KMS-11 (cell line): ENCODE results near the gene NECAB2.

Experiments
- H2AFZ ChIP-seq: fragments of 200-600 bp; sonication (generic); 2 replicates; pipeline ENCODE4 v1.6.1; 2016; ENCODE audit warnings: antibody characterized with exemption, mixed run types, low read depth
- H3K27ac ChIP-seq: fragments of 200-600 bp; sonication (generic); 2 replicates; pipeline ENCODE4 v1.6.1; 2016; ENCODE audit warnings: mild to moderate bottlenecking, mixed run types
- H3K27me3 ChIP-seq: fragments of 200-600 bp; sonication (generic); 2 replicates; pipeline ENCODE4 v1.6.1; 2017; ENCODE audit warnings: mild to moderate bottlenecking, low read depth, mixed run types, moderate library complexity; ENCODE audit not compliant: insufficient read depth
- H3K36me3 ChIP-seq: fragments of 200-600 bp; sonication (generic); 2 replicates; pipeline ENCODE4 v1.6.1; 2017; ENCODE audit warnings: mild to moderate bottlenecking, mixed run types; ENCODE audit not compliant: insufficient read depth
- H3K4me1 ChIP-seq: fragments of 200-600 bp; sonication (generic); 2 replicates; pipeline ENCODE4 v1.6.1; 2016; ENCODE audit warnings: mild to moderate bottlenecking, low read depth, mixed run types; ENCODE audit not compliant: poor library complexity, severe bottlenecking
- H3K4me2 ChIP-seq: fragments of 200-600 bp; sonication (generic); 2 replicates; pipeline ENCODE4 v1.7.0; 2016; ENCODE audit warnings: mild to moderate bottlenecking, mixed run types
- H3K4me3 ChIP-seq: fragments of 200-600 bp; sonication (generic); IDR thresholded peaks from 2 replicates; pipeline ENCODE4 v1.6.1; 2017; ENCODE audit warnings: low read depth, low read length, mixed read lengths; ENCODE audit not compliant: insufficient read depth
- H3K79me2 ChIP-seq: fragments of 200-600 bp; sonication (generic); 2 replicates; pipeline ENCODE4 v1.6.1; 2016; ENCODE audit warnings: low read depth, mixed run types; ENCODE audit not compliant: insufficient read depth
- H3K9ac ChIP-seq: fragments of 200-600 bp; sonication (generic); 2 replicates; pipeline ENCODE4 v1.6.1; 2016; ENCODE audit warnings: mild to moderate bottlenecking, mixed run types
- H4K20me1 ChIP-seq: fragments of 200-600 bp; sonication (generic); 2 replicates; pipeline ENCODE4 v1.6.1; 2016; ENCODE audit warnings: mild to moderate bottlenecking, mixed run types; ENCODE audit not compliant: insufficient read depth
- TF ChIP-seq, protein P1 (sequence below): fragments of 200-600 bp; sonication (generic); conservative IDR thresholded peaks from 2 replicates; pipeline ENCODE4 v1.6.1; 2017; ENCODE audit warnings: low read depth, mild to moderate bottlenecking, antibody characterized with exemption, low read length, moderate library complexity, mixed read lengths

NECAB2 gene

DNA sequence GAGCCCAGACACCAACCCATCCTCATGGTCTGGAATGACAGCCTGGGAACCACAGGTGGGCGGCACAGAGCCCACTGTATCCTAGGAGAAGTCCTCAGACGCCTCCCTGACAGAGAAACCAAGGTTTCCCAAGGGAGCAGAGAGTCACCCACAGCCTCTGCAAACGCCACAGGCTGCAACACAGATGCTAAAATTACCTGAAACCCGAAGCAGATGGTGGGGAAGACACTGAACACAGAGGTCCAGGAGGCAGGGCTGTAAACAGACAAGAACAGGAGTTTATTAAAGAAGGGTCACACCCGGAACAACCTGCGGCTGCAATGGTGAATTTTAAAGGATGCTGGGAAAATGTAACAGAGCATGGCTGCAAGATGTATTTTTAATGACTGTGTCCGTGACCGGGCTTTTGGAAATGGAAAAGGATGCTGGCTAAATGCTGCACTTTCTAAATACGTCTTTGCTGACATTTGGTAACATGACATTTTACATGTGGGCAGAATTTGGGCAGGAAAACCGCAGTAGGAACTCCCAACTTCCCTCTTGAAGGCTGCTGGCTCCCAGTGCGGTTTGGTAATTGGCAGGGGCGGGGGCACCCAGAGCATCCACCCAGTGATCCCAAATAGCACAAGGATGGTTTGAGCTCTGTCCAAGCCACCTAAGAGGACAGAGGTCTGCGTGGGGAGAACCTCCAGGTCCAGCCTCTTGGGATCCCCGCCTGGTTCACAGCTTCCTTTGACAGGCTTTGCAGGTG, 61.4 kb downstream of the NECAB2 start:
- Histone ChIP-seq H3K27ac (no peak overlapping the region), H3K27me3 (peaks cover 74% of the 10 kb centered on the region), H3K4me2 (no peak overlapping the region), H2AFZ (no peak overlapping the region), H3K4me1 (no peaks in the 10 kb centered on the region), H3K36me3 (no peaks in the 10 kb centered on the region), H3K79me2 (no peaks in the 10 kb centered on the region), H4K20me1 (no peaks in the 10 kb centered on the region), H3K4me3 (no peak overlapping the region), H3K9ac (no peak overlapping the region)
- TF ChIP-seq, protein P1, sequence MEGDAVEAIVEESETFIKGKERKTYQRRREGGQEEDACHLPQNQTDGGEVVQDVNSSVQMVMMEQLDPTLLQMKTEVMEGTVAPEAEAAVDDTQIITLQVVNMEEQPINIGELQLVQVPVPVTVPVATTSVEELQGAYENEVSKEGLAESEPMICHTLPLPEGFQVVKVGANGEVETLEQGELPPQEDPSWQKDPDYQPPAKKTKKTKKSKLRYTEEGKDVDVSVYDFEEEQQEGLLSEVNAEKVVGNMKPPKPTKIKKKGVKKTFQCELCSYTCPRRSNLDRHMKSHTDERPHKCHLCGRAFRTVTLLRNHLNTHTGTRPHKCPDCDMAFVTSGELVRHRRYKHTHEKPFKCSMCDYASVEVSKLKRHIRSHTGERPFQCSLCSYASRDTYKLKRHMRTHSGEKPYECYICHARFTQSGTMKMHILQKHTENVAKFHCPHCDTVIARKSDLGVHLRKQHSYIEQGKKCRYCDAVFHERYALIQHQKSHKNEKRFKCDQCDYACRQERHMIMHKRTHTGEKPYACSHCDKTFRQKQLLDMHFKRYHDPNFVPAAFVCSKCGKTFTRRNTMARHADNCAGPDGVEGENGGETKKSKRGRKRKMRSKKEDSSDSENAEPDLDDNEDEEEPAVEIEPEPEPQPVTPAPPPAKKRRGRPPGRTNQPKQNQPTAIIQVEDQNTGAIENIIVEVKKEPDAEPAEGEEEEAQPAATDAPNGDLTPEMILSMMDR: no peak

DNA sequence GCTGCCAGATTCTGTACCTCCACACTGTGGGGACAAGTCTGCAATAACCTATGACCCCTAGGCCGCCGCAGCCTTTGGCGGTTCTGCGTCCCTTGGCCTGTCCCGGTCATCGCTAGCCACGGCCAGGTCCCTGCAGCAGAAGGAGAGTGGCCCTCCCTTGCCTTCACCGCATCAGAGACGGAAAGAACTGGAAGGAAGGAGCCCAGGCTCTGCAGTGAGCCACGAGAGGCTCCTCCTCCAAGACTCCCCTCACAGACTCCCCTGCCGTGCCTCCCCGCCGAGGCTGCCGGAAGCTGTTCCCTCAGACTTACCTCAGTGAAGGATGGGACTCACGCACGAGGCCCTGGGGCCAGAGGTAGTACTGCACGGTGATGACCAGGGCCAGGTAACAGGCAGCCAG, 63.5 kb downstream of the NECAB2 start:
- H3K4me3 ChIP-seq: no peak overlapping the region
- no peaks in the 10 kb centered on the region for H3K4me1 ChIP-seq
- H3K36me3 ChIP-seq: no peaks in the 10 kb centered on the region
- H3K4me2 ChIP-seq: no peak overlapping the region
- H3K9ac ChIP-seq: no peak overlapping the region
- H3K27me3 ChIP-seq: peaks cover 70% of the 10 kb centered on the region
- TF ChIP-seq, protein P1: no peak
- H3K79me2 ChIP-seq: no peaks in the 10 kb centered on the region
- no peak overlapping the region for H3K27ac ChIP-seq
- no peak overlapping the region for H2AFZ ChIP-seq
- H4K20me1 ChIP-seq: no peaks in the 10 kb centered on the region

DNA sequence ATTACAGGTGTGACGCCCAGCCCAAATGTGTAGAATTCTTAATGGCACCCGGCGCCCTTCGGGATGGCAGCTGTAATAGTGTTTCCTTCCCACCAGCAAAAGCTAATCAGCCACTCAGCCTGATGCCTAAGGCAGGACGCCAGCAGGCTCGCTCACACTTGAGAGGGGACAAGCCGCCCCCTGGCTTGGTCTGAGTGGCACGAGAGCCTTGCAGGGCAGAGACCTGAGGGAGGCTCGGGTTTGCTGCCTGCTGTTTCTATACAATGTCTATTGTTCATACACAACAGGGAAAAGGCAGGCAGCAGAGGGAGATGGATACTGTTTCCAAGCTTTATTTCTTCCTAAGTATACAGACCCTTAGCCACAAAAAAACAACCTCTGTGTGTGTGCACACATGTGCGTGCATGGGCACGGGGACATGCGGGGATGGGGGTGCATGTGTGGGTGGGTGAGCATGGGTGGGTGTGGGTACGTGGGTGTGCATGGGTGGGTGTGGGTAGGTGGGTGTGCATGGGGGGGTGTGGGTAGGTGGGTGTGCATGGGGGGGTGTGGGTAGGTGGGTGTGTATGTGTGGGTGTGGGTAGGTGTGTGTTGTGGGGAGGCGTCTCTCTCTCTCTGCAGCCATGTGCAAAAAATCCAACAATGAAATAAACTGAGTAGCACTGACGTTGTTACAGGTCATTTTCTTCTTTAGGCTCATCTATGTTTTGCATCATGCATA, 64.6 kb downstream of the NECAB2 start:
- Histone ChIP-seq H3K27me3 (peaks cover 62% of the 10 kb centered on the region), H3K36me3 (no peaks in the 10 kb centered on the region), H3K9ac (no peak overlapping the region), H4K20me1 (no peaks in the 10 kb centered on the region), H3K27ac (no peak overlapping the region), H3K4me1 (no peaks in the 10 kb centered on the region), H3K79me2 (no peaks in the 10 kb centered on the region), H2AFZ (no peak overlapping the region), H3K4me2 (no peak overlapping the region), H3K4me3 (no peak overlapping the region)
- TF ChIP-seq, protein P1: no peak

DNA sequence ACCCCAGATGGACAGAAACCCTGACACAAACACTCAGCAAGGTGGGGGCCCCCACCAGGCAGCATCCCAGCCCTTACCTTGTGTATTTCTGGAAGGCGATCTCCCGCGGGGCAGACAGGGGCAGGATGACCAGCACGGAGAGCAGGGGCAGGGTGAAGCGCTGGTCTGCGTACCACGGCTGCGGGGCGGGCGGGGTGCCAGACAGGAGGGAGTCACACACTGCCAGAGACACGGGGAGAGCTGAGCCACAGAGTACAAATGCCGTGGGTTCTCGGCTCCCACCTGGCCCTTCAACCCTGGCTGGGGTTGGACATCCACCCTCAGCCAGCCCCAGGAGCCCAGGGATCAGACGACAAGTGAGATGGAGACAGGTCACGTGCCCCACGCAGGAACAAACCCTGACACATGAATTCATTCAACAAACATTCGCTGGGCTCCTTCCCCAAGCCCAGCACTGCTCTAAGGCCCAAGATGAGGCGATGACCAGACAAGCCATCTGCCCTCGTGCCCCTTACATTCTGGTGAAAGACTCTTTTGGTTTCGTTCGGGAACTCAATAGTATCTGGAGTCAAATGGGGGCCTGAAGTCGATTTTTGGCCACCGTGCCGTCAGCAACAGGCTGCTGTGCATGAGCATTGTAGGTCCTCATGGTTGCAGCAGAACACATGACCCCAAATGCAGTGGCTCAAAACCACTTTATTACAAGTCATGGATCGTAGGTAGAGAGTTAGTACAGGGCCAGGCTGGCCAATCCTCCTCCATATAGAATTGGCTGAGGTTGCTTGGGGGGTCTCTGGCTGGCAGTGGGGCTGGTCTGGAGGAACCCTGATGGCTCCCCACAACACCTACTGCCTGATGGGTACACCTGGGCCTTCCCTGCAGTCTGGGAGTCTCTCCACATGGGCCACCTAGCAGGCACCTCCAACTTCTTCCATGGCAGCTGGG, 65.5 kb downstream of the NECAB2 start:
- Histone ChIP-seq H2AFZ (no peak overlapping the region), H3K9ac (no peak overlapping the region), H3K4me2 (no peak overlapping the region), H3K27me3 (peaks cover 58% of the 10 kb centered on the region), H3K36me3 (no peaks in the 10 kb centered on the region), H3K4me1 (no peaks in the 10 kb centered on the region), H4K20me1 (no peaks in the 10 kb centered on the region), H3K4me3 (no peak overlapping the region), H3K27ac (no peak overlapping the region), H3K79me2 (no peaks in the 10 kb centered on the region)
- TF ChIP-seq, protein P1: no peak
